Measurements from ENCODE around the gene SNED1.

The SNED1 gene

GRCh38 chr2:241031436-241032165 is 33.2 kb downstream of the SNED1 start:
- no peak for DNase-seq

GRCh38 chr2:241033336-241033987 is 35.0 kb downstream of the SNED1 start:
- no peak for DNase-seq

- no peak for DNase-seq
Measured at GRCh38 chr2:241033994-241034393, 35.6 kb downstream of the SNED1 start.

GRCh38 chr2:241034490-241035141 is 36.2 kb downstream of the SNED1 start:
- DNase-seq: no peak

- DNase-seq: peak; percentile 27
Measured at GRCh38 chr2:241035142-241035817, 36.9 kb downstream of the SNED1 start.

- DNase-seq: peak; percentile 28
Measured at GRCh38 chr2:241035818-241036396, 37.5 kb downstream of the SNED1 start.

- DNase-seq: peak; percentile 56
Measured at GRCh38 chr2:241036397-241036963, 38.1 kb downstream of the SNED1 start.

- no peak for DNase-seq
Measured at GRCh38 chr2:241036964-241037421, 38.6 kb downstream of the SNED1 start.

GRCh38 chr2:241037498-241037897 is 39.1 kb downstream of the SNED1 start:
- no peak for DNase-seq

- no peak for DNase-seq
Measured at GRCh38 chr2:241038374-241039180, 40.2 kb downstream of the SNED1 start.

- DNase-seq: no peak
Measured at GRCh38 chr2:241039416-241039815, 41.0 kb downstream of the SNED1 start.

- DNase-seq: no peak
Measured at GRCh38 chr2:241040081-241040803, 41.8 kb downstream of the SNED1 start.

- DNase-seq: no peak
Measured at GRCh38 chr2:241041589-241042158, 43.3 kb downstream of the SNED1 start.

- DNase-seq: no peak
Measured at GRCh38 chr2:241043581-241043980, 45.2 kb downstream of the SNED1 start.

- DNase-seq: no peak
Measured at GRCh38 chr2:241047253-241048010, 49.0 kb downstream of the SNED1 start.

GRCh38 chr2:241048149-241048948 is 49.9 kb downstream of the SNED1 start:
- DNase-seq: no peak

GRCh38 chr2:241048949-241049343 is 50.5 kb downstream of the SNED1 start:
- no peak for DNase-seq

GRCh38 chr2:241049739-241050623 is 51.6 kb downstream of the SNED1 start:
- no peak for DNase-seq
